Psoas muscle (tissue), 8 donors: ENCODE measurements around the gene RALGAPA2. TPM values are rescaled to one million over a fixed set of nuclear protein-coding genes. Genes with fewer than 3 reads are reported as not detected.
A peak's percentile ranks its signal among the peaks of the same experiment; 100 is the strongest.

Experiments
- ATAC-seq, 4 donors: fragments of 200-7000 bp; cut with Tn5 transposase; one replicate each; pipeline ENCODE4 v1.9.1; 2020; ENCODE audit warnings: moderate library complexity in 3 of 4, mild to moderate bottlenecking in 2 of 4
- DNase-seq, 2 donors: peaks; one replicate each; pipeline ENCODE4 v3.0.0-alpha.2; 2020
- H3K27ac ChIP-seq: fragments of 200-600 bp; one replicate; pipeline ENCODE4 v1.8.0; 2022
- H3K27me3 ChIP-seq, 3 donors: fragments of 200-600 bp in 1 of 3; one replicate each; pipeline versions ENCODE4 v1.6.1 to v1.8.0; 2013 to 2022; ENCODE audit warnings: low read length in 2 of 3, mild to moderate bottlenecking in 2 of 3, moderate library complexity in 1 of 3; ENCODE audit not compliant: insufficient read depth in 3 of 3
- H3K36me3 ChIP-seq, 2 donors: fragments of 200-600 bp in 1 of 2; one replicate each; pipeline versions ENCODE4 v1.6.1 to v1.8.0; 2013 to 2022; ENCODE audit warnings: low read depth in 1 of 2, mild to moderate bottlenecking in 1 of 2, moderate library complexity in 1 of 2; ENCODE audit not compliant: insufficient read depth in 1 of 2
- H3K4me1 ChIP-seq: fragments of 200-600 bp; one replicate; pipeline ENCODE4 v1.8.0; 2022
- H3K4me3 ChIP-seq: fragments of 200-600 bp; one replicate; pipeline ENCODE4 v1.8.0; 2022; ENCODE audit warnings: mild to moderate bottlenecking
- H3K9me3 ChIP-seq: fragments of 200-600 bp; one replicate; pipeline ENCODE4 v1.8.0; 2022
- CTCF ChIP-seq: fragments of 200-600 bp; IDR thresholded peaks from one replicate; pipeline ENCODE4 v1.8.0; 2022; ENCODE audit warnings: antibody characterized with exemption
- WGBS, 3 donors: extraction: QIAGEN DNeasy Blood & Tissue Kit; methylation state at CpG; one replicate each; pipeline versions ENCODE4 v1.1.6 to v1.1.7; 2013; 5-methylcytosine and 5-hydroxymethylcytosine counted together
- intact Hi-C, 2 donors: fragments of 100-400 bp; cut with DNase I; formaldehyde crosslinking; loops; one replicate each; pipeline versions ENCODE4 v1.11.0 to v1.14.2; 2022
- polyA plus RNA-seq, 3 donors: library from polyadenylated mRNA; stranded (reverse); fragments of 200-250 nt; gene quantifications; one replicate each; pipeline ENCODE4 v1.2.3, GENCODE V29; 2013
- total RNA-seq, 4 donors: library from RNA; stranded (reverse); fragmentation: NEBNext Ultra II Directional in 2 of 4; extraction: Animal tissue kit (Norgen Biotek cat#: 25700) in 2 of 4; gene quantifications; one replicate each; pipeline versions ENCODE4 v1.2.1 to v1.2.4, GENCODE V29; 2021 to 2023
- donor health status: healthy with polysubstance abuse.
- donor health status: DM: no; HTN: no; CAD: no; lungs with moderate emphysema.
- donor health status: Bipolar disorder and iron deficiency.
- donor health status: healthy.
- donor health status: DM: yes; HTN: yes; CAD: no.
- donor health status: DM: no; HTN: no; CAD: no.
- donor health status: DM: no; HTN: no; CAD: no.
- donor health status: DM: yes; HTN: yes; CAD: no.

RALGAPA2 gene
- total and polyA plus RNA-seq, 7 donors = 12.2 to 75.5 (median 51.1) TPM

GRCh38 chr20:20426655-20426907 lies 285.9 kb downstream of the RALGAPA2 start:
- Histone ChIP-seq H3K36me3 (peaks cover 0 to 17% of the 10 kb centered on the region in 2 donors), H3K4me1 (peaks cover 5% of the 10 kb centered on the region), H3K4me3 (no peak overlapping the region), H3K27me3 (no peaks in the 10 kb centered on the region), H3K27ac (no peak overlapping the region), H3K9me3 (no peaks in the 10 kb centered on the region)
- no peak for TF ChIP-seq CTCF
- DNase-seq = no peak
- WGBS, 3 donors = 83 to 97% (median 96%) methylated on average over 4 of the region's 4 CpGs
- intact Hi-C loops = loop anchor here in 1 of 2 donors (10.0 kb wide), 1 partner anchor 1852 kb away; no protein-coding TSS in a partner anchor
- no peak for ATAC-seq

GRCh38 chr20:20425823-20426654 lies 286.4 kb downstream of the RALGAPA2 start:
- intact Hi-C loops = loop anchor here in 1 of 2 donors (10.0 kb wide), 1 partner anchor 1851 kb away; no protein-coding TSS in a partner anchor
- no peak overlapping the region for H3K4me3 ChIP-seq
- ATAC-seq (peak; percentile 47 to 75 (median 64)), DNase-seq (no peak)
- no peaks in the 10 kb centered on the region for H3K9me3 ChIP-seq
- no peaks in the 10 kb centered on the region for H3K27me3 ChIP-seq
- WGBS, 3 donors = 73 to 78% (median 73%) methylated on average over 5 of the region's 5 CpGs
- peaks cover 0 to 17% of the 10 kb centered on the region in 2 donors for H3K36me3 ChIP-seq
- peaks cover 5% of the 10 kb centered on the region for H3K4me1 ChIP-seq
- no peak for TF ChIP-seq CTCF
- no peak overlapping the region for H3K27ac ChIP-seq

GRCh38 chr20:20423117-20423516 lies 289.3 kb downstream of the RALGAPA2 start:
- no peak overlapping the region for H3K27ac ChIP-seq
- no peak for TF ChIP-seq CTCF
- H3K4me3 ChIP-seq = no peak overlapping the region
- no peaks in the 10 kb centered on the region for H3K9me3 ChIP-seq
- intact Hi-C loops = loop anchor here in 1 of 2 donors (10.0 kb wide), 1 partner anchor 1848 kb away; no protein-coding TSS in a partner anchor
- no peaks in the 10 kb centered on the region for H3K27me3 ChIP-seq
- DNase-seq = no peak
- peaks cover 5% of the 10 kb centered on the region for H3K4me1 ChIP-seq
- 92 to 100% (median 100%) methylated on average over 1 of the region's 1 CpG for WGBS, 3 donors
- peaks cover 0 to 17% of the 10 kb centered on the region in 2 donors for H3K36me3 ChIP-seq
- no peak for ATAC-seq

- intact Hi-C loops = no loop called here
- DNase-seq = no peak
- TF ChIP-seq CTCF = no peak
Observed at GRCh38 chr20:20417876-20418676, 294.4 kb downstream of the RALGAPA2 start.

More at GRCh38 chr20:20417876-20418676, 294.4 kb downstream of the RALGAPA2 start:
- no peak for ATAC-seq
- H3K4me1 ChIP-seq = no peaks in the 10 kb centered on the region
- no peak overlapping the region for H3K27ac ChIP-seq
- H3K4me3 ChIP-seq = no peak overlapping the region
- no peaks in the 10 kb centered on the region for H3K9me3 ChIP-seq
- no peaks in the 10 kb centered on the region for H3K27me3 ChIP-seq
- peaks cover 3 to 18% of the 10 kb centered on the region in 2 donors for H3K36me3 ChIP-seq
- 89 to 96% (median 96%) methylated on average over 8 of the region's 8 CpGs for WGBS, 3 donors
